Hepatocyte (in vitro differentiated cells): ENCODE data around the gene LCN9. TPM values are rescaled to one million over a fixed set of nuclear protein-coding genes. Genes with fewer than 3 reads are reported as not detected.
"Not testable (repeated sequence)": the region's sequence is repeated elsewhere in the genome, so short reads cannot be mapped to it uniquely, and the experiment has no call there.

Source experiments
- DNase-seq: peaks from one replicate; pipeline ENCODE4 v3.0.0-alpha.2; 2016; ENCODE audit warnings: low spot score
- H2AFZ ChIP-seq: fragments of 200-600 bp; sonication (generic); 2 replicates; pipeline ENCODE4 v1.6.0; 2016; ENCODE audit warnings: antibody characterized with exemption, mild to moderate bottlenecking
- H3K27ac ChIP-seq: fragments of 200-600 bp; sonication (generic); 2 replicates; pipeline ENCODE4 v1.5.1; 2016; ENCODE audit warnings: mild to moderate bottlenecking
- H3K27me3 ChIP-seq: fragments of 200-600 bp; sonication (generic); 2 replicates; pipeline ENCODE4 v1.6.1; 2016
- H3K36me3 ChIP-seq: fragments of 200-600 bp; sonication (generic); replicated peaks from 2 replicates; pipeline ENCODE4 v1.5.1; 2016; ENCODE audit warnings: low read depth; ENCODE audit not compliant: insufficient read depth
- H3K4me1 ChIP-seq: fragments of 200-600 bp; sonication (generic); 2 replicates; pipeline ENCODE4 v1.5.1; 2016; ENCODE audit warnings: mild to moderate bottlenecking, moderate library complexity; ENCODE audit not compliant: insufficient read depth
- H3K4me2 ChIP-seq: fragments of 200-600 bp; sonication (generic); 2 replicates; pipeline ENCODE4 v1.6.0; 2016
- H3K4me3 ChIP-seq: fragments of 200-600 bp; sonication (generic); 2 replicates; pipeline ENCODE4 v1.5.1; 2016; ENCODE audit warnings: mild to moderate bottlenecking
- H3K79me2 ChIP-seq: fragments of 200-600 bp; sonication (generic); 2 replicates; pipeline ENCODE4 v1.6.0; 2017; ENCODE audit warnings: mild to moderate bottlenecking
- H3K9me2 ChIP-seq: fragments of 200-600 bp; sonication (generic); replicated peaks from 2 replicates; pipeline ENCODE4 v1.6.0; 2017; ENCODE audit warnings: mild to moderate bottlenecking; ENCODE audit not compliant: insufficient read depth
- H3K9me3 ChIP-seq: fragments of 200-600 bp; sonication (generic); 2 replicates; pipeline ENCODE4 v1.5.1; 2016; ENCODE audit warnings: low read depth, mild to moderate bottlenecking
- H4K20me1 ChIP-seq: fragments of 200-600 bp; sonication (generic); 2 replicates; pipeline ENCODE4 v1.6.0; 2016; ENCODE audit warnings: mild to moderate bottlenecking; ENCODE audit not compliant: insufficient read depth, poor library complexity, severe bottlenecking
- EZH2 ChIP-seq: fragments of 200-600 bp; sonication (generic); IDR thresholded peaks from 2 replicates; pipeline ENCODE4 v1.6.1; 2016; ENCODE audit warnings: antibody characterized with exemption, mild to moderate bottlenecking, borderline replicate concordance
- EZH2phosphoT487 ChIP-seq: fragments of 200-600 bp; sonication (generic); IDR thresholded peaks from one replicate; pipeline ENCODE4 v1.6.1; 2018; ENCODE audit warnings: antibody characterized with exemption, mild to moderate bottlenecking, low read depth, moderate library complexity; ENCODE audit not compliant: unreplicated experiment, severe bottlenecking
- WGBS: methylation state at CpG from one replicate; pipeline ENCODE4 v1.1.6; 2016; ENCODE audit warnings: low lambda C conversion rate; ENCODE audit errors: missing lambda C conversion rate; 5-methylcytosine and 5-hydroxymethylcytosine counted together
- polyA plus RNA-seq: library from polyadenylated mRNA; unstranded; fragments of >200 nt; fragmentation: Nextera tagmentation; extraction: Ambion mirVana; gene quantifications from 2 replicates; pipeline ENCODE4 v1.2.1, GENCODE V29; 2016
- total RNA-seq: library from RNA; depleted of rRNA; stranded (reverse); fragments of >200 nt; gene quantifications from 2 replicates; pipeline ENCODE4 v1.2.3, GENCODE V29; 2014
- TF ChIP-seq, protein P1 (sequence below): fragments of 200-600 bp; sonication (generic); IDR thresholded peaks from 2 replicates; pipeline ENCODE4 v1.5.1; 2016; ENCODE audit warnings: antibody characterized with exemption, mild to moderate bottlenecking; ENCODE audit not compliant: poor library complexity

The LCN9 gene
- total and polyA plus RNA-seq, 2 experiments from 2014 or later, result 2.6 to 13.4 TPM

DNA sequence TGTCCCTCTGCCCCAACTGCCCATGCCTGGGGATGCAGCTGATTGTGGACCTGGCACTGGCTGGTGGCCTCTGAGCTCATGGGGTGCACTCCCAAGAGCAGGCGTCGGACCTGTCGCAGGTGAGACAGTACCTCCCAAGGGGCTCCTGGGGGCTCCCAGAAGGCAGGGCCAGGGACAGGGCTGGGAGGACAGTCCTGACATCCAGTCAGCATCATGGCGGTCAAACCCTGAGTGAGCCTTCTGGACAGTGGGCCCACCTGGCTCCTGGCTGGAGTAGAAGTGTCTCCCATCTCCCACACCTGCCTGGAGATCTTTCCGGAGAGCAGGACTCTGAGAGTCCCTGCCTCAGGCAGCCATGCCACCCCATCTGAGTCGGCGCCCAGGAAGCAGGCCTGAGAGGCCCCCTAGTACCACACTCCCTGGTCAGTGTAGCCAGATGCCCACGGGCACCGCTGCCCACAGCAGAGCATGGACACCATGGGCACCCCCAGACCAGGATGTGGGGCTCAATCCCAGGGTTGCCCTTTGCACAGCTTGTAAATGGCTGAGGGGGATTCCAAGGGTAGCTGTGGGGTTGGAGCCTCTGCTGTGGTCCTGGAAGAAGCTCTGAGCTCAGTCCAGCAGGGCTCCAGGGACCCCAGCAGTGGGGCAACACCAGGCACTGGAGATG, 6.6 kb downstream of the LCN9 start:
- Histone ChIP-seq H3K36me3 (no peaks in the 10 kb centered on the region), H3K4me2 (no peak overlapping the region), H3K27me3 (no peaks in the 10 kb centered on the region), H3K9me3 (no peaks in the 10 kb centered on the region), H3K4me3 (no peak overlapping the region), H3K27ac (no peak overlapping the region), H3K79me2 (no peaks in the 10 kb centered on the region), H4K20me1 (no peaks in the 10 kb centered on the region), H3K9me2 (no peaks in the 10 kb centered on the region), H2AFZ (no peak overlapping the region), H3K4me1 (no peaks in the 10 kb centered on the region)
- WGBS, result 93% methylated on average over 9 of the region's 9 CpGs
- no peak for DNase-seq
- no peak for TF ChIP-seq EZH2phosphoT487
- TF ChIP-seq, protein P1, sequence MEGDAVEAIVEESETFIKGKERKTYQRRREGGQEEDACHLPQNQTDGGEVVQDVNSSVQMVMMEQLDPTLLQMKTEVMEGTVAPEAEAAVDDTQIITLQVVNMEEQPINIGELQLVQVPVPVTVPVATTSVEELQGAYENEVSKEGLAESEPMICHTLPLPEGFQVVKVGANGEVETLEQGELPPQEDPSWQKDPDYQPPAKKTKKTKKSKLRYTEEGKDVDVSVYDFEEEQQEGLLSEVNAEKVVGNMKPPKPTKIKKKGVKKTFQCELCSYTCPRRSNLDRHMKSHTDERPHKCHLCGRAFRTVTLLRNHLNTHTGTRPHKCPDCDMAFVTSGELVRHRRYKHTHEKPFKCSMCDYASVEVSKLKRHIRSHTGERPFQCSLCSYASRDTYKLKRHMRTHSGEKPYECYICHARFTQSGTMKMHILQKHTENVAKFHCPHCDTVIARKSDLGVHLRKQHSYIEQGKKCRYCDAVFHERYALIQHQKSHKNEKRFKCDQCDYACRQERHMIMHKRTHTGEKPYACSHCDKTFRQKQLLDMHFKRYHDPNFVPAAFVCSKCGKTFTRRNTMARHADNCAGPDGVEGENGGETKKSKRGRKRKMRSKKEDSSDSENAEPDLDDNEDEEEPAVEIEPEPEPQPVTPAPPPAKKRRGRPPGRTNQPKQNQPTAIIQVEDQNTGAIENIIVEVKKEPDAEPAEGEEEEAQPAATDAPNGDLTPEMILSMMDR, result no peak
- TF ChIP-seq EZH2, result no peak

DNA sequence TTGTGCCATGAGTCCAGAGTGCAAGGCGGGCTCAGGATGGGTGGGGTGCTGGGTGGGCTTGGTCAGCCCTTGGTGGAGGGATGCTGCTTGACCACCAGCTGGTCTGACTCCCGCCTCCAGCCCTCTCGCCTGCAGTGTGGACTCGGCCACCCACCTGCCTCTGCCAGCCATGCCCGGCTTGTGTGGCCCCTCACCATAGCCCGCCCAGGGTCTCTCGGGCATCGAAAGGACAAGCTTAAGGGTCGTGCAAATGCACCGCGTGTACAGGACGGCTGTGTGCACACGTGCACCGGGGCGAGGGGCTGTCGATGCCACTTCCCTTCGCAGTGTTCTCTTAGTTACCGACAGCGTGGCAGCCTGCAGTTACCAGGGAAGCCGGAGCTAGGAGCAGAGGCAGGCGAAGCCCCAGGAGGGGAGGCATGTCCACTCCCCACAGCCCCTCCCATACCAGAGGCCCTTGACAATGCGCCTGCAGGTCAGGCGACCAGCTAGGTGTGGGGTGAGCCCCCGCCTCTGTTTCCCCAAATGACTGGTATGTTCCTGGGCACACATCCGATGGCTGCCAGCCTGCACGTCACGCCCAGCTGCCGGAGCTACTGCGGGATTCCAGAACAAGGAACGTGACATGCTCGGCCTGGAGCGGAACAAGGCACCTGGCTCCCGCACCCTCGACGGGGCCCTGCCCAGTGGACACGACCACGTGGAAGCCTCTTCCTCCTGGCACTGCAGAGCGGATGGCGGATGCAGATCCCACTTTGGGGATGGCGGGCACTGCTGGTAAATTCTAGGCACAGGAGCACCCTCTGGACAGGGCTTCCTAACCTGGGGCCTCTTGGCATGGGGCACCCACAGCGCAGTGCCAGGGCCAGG, 7.8 kb downstream of the LCN9 start:
- Histone ChIP-seq H2AFZ (no peak overlapping the region), H3K4me1 (no peaks in the 10 kb centered on the region), H3K36me3 (no peaks in the 10 kb centered on the region), H3K79me2 (no peaks in the 10 kb centered on the region), H4K20me1 (no peaks in the 10 kb centered on the region), H3K4me2 (no peak overlapping the region), H3K27me3 (no peaks in the 10 kb centered on the region), H3K9me2 (no peaks in the 10 kb centered on the region), H3K4me3 (no peak overlapping the region), H3K9me3 (no peaks in the 10 kb centered on the region), H3K27ac (no peak overlapping the region)
- no peak for DNase-seq
- 91% methylated on average over 40 of the region's 41 CpGs for WGBS
- no peak for TF ChIP-seq EZH2phosphoT487
- no peak for TF ChIP-seq EZH2
- TF ChIP-seq, protein P1, result no peak

DNA sequence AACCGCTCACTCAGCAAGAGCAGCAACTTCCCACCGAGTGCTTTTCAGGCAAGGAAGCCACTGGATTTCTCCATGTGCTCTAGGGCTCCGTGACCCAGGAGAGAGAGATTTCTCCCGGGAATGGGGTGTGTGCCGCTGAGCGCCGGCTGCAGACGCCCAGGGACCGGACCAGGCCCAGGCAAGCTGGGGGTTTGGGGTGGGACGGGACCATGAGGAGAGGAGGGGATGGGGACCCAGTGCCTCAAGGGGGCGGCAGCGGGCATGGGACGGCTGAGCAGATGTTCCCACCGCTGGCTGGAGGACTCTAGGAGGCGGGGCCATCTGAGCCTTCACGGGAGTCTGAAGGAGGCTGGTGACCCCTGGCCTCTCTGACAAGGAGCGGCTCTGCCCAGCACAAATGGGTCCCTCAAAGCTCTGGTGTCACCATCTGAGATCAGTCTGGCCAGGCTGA, 8.5 kb downstream of the LCN9 start:
- H3K79me2 ChIP-seq, result no peaks in the 10 kb centered on the region
- WGBS, result 81% methylated on average over 6 of the region's 17 CpGs
- no peaks in the 10 kb centered on the region for H3K9me2 ChIP-seq
- no peaks in the 10 kb centered on the region for H3K27me3 ChIP-seq
- no peak overlapping the region for H3K4me2 ChIP-seq
- no peak overlapping the region for H2AFZ ChIP-seq
- no peak for DNase-seq
- no peaks in the 10 kb centered on the region for H3K9me3 ChIP-seq
- no peaks in the 10 kb centered on the region for H3K36me3 ChIP-seq
- TF ChIP-seq EZH2phosphoT487 (no peak), EZH2 (no peak)
- TF ChIP-seq, protein P1, result no peak
- no peak overlapping the region for H3K4me3 ChIP-seq
- no peak overlapping the region for H3K27ac ChIP-seq
- no peaks in the 10 kb centered on the region for H3K4me1 ChIP-seq
- no peaks in the 10 kb centered on the region for H4K20me1 ChIP-seq

DNA sequence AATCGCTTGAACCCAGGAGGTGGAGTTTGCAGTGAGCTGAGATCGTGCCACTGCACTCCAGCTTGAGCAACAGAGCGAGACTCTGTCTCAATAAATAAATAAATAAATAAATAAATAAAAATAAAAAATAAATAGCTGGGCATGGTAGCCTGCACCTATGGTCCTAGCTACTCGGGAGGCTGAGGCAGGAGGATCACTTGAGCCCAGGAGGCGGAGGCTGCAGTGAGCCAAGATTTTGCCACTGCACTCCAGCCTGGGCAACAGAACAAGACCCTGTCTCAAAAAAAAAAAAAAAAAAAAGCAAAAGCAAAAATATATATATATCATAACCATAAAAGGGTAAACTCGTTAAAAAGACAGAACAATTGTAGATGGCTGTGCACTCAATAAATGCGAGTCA, 9.7 kb downstream of the LCN9 start:
- H4K20me1 ChIP-seq, H2AFZ ChIP-seq, H3K27ac ChIP-seq, H3K27me3 ChIP-seq, H3K4me2 ChIP-seq, H3K36me3 ChIP-seq, DNase-seq, H3K4me3 ChIP-seq, H3K9me3 ChIP-seq, H3K79me2 ChIP-seq, H3K9me2 ChIP-seq, H3K4me1 ChIP-seq: not testable (repeated sequence)
- WGBS, result 92% methylated on average over 7 of the region's 7 CpGs
